ENCODE measurements around the gene ERCC1. TPM values are rescaled to one million over a fixed set of nuclear protein-coding genes. Genes with fewer than 3 reads are reported as not detected.
A peak's percentile ranks its signal among the peaks of the same experiment; 100 is the strongest.

The ERCC1 gene
- total and polyA plus RNA-seq, 2 of the 13 experiments (the other 11 are each of a cell fraction or from before 2014, with no cell fraction given): 40.0 to 66.4 TPM

- no peak for TF ChIP-seq YEATS2 (CRISPR knock-in tag; IDR thresholded peaks at IDR 0.05; ENCODE audit: borderline replicate concordance)
- TF ChIP-seq CTCF (CRISPR knock-in tag; IDR thresholded peaks at IDR 0.05): peak; percentile 7; the same call in 1 of the 2 replicates
- no peak for TF ChIP-seq ZNF180 (CRISPR knock-in tag; IDR thresholded peaks at IDR 0.05; ENCODE audit: borderline replicate concordance, low read depth)
- 0 out of 2 replicates have a peak, but pooled peaks have one; percentile 22 for TF ChIP-seq ZSCAN21 (CRISPR knock-in tag; IDR thresholded peaks at IDR 0.05; ENCODE audit: borderline replicate concordance)
- TF ChIP-seq ZNF501 (CRISPR knock-in tag; IDR thresholded peaks at IDR 0.05): no peak
- no peak for TF ChIP-seq ZNF749 (CRISPR knock-in tag; IDR thresholded peaks at IDR 0.05; ENCODE audit: borderline replicate concordance)
- TF ChIP-seq MAFF (IDR thresholded peaks at IDR 0.05; ENCODE audit: low read depth, low read length): no peak
- TF ChIP-seq NR2F6 (IDR thresholded peaks at IDR 0.05): peak; percentile 34; the same call in 1 of the 2 replicates
- TF ChIP-seq NR2F6 (CRISPR knock-in tag; IDR thresholded peaks at IDR 0.05): no peak
- 0 out of 2 replicates have a peak, but pooled peaks have one; percentile 21 for TF ChIP-seq SP2 (CRISPR knock-in tag; IDR thresholded peaks at IDR 0.05)
- no peak for TF ChIP-seq ZNF383 (CRISPR knock-in tag; IDR thresholded peaks at IDR 0.05; ENCODE audit: borderline replicate concordance)
- TF ChIP-seq, protein P1, sequence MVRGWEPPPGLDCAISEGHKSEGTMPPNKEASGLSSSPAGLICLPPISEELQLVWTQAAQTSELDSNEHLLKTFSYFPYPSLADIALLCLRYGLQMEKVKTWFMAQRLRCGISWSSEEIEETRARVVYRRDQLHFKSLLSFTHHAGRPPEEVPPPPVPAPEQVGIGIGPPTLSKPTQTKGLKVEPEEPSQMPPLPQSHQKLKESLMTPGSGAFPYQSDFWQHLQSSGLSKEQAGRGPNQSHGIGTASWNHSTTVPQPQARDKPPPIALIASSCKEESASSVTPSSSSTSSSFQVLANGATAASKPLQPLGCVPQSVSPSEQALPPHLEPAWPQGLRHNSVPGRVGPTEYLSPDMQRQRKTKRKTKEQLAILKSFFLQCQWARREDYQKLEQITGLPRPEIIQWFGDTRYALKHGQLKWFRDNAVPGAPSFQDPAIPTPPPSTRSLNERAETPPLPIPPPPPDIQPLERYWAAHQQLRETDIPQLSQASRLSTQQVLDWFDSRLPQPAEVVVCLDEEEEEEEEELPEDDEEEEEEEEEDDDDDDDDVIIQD (CRISPR knock-in tag; IDR thresholded peaks at IDR 0.05; ENCODE audit: low read depth): no peak
- no peak for TF ChIP-seq KDM4B (CRISPR knock-in tag; IDR thresholded peaks at IDR 0.05)
- no peak for TF ChIP-seq PLSCR1 (CRISPR knock-in tag; IDR thresholded peaks at IDR 0.05; ENCODE audit: borderline replicate concordance)
- TF ChIP-seq BORCS8-MEF2B (CRISPR knock-in tag; IDR thresholded peaks at IDR 0.05): no peak
- TF ChIP-seq, protein P2, sequence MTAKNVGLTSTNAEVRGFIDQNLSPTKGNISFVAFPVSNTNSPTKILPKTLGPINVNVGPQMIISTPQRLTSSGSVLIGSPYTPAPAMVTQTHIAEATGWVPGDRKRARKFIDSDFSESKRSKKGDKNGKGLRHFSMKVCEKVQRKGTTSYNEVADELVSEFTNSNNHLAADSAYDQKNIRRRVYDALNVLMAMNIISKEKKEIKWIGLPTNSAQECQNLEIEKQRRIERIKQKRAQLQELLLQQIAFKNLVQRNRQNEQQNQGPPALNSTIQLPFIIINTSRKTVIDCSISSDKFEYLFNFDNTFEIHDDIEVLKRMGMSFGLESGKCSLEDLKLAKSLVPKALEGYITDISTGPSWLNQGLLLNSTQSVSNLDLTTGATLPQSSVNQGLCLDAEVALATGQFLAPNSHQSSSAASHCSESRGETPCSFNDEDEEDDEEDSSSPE (CRISPR knock-in tag; IDR thresholded peaks at IDR 0.05): 0 out of 2 replicates have a peak, but pooled peaks have one; percentile 21
- TF ChIP-seq ZNF34 (CRISPR knock-in tag; IDR thresholded peaks at IDR 0.05; ENCODE audit: borderline replicate concordance): no peak
- no peak for TF ChIP-seq ZFYVE20 (CRISPR knock-in tag; IDR thresholded peaks at IDR 0.05; ENCODE audit: borderline replicate concordance, low read depth)
- no peak for TF ChIP-seq ZNF496 (CRISPR knock-in tag; IDR thresholded peaks at IDR 0.05; ENCODE audit: insufficient replicate concordance)
- TF ChIP-seq SMAD3 (CRISPR knock-in tag; IDR thresholded peaks at IDR 0.05): no peak
- no peak for TF ChIP-seq CBX2 (IDR thresholded peaks at IDR 0.05; ENCODE audit: low read depth, low read length)
- TF ChIP-seq CBX2 (CRISPR knock-in tag; IDR thresholded peaks at IDR 0.05; ENCODE audit: low read depth): no peak
- peak; percentile 83 for TF ChIP-seq TGIF2 (CRISPR knock-in tag; IDR thresholded peaks at IDR 0.05)
These were observed 17.3 kb upstream of the ERCC1 start (continued) for GRCh38 chr19:45440873-45441654.
